NCI-H774 (cell line): ENCODE results near the gene SLC22A4.
A peak's percentile ranks its signal among the peaks of the same experiment; 100 is the strongest.

Experiments
- DNase-seq: peaks from one replicate; lab custom pipeline; 2025; lab: John Stamatoyannopoulos, UW

SLC22A4 gene

DNA sequence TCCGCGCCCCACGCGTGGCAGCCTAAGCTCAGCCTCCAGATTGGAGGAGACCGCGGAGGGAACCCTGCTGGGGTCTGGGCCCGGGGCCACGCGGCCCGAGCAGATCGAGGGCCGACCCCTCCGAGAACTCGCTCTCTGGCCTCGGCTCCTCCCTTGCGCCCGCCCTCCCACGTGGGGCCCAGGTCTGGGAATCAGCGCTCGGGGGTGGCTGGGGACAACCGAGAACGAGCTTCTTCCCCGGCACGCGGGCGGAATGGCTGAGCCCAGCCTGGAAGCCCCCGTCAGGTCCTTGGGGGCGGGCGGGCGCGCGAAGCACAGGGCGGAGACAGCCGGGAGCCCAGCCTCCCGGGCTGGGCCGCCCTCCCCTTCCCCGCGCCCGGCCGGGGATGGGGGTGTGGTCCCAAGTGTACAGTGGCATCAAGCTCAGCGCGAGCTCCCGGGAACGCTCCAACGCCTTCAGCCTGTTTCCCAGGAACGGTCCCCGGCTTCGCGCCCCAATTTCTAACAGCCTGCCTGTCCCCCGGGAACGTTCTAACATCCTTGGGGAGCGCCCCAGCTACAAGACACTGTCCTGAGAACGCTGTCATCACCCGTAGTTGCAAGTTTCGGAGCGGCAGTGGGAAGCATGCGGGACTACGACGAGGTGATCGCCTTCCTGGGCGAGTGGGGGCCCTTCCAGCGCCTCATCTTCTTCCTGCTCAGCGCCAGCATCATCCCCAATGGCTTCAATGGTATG is at the start of gene SLC22A4:
SLC22A4 (plus strand) TSS at position 403 of the 736 bp plus-strand sequence; CDS start at position 626, 223 bp downstream.
- DNase-seq = peak; percentile 82

- DNase-seq = no peak
These were observed 48.6 kb upstream of the SLC22A4 start for GRCh38 chr5:132245593-132245992.

- DNase-seq = no peak
These were observed 47.4 kb upstream of the SLC22A4 start for GRCh38 chr5:132246806-132247205.

DNA sequence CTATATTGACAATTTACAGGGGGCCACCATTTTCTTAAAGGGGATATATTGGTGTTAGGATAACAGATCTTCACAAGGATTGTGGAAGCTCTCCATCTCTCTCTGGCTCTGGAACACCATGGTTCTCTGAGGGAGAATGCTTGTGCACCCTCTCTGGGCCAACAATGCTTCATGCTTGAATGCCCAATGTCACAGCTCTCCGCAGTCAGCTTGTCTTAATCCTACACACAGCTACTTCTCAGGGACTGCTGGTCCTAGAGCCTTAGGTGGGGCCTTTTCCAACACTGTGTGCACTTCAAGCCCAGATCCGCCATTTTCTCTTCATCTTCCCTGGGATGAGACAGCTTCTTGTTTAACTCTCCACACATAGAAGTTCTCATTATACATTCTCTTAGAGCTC is 43.6 kb upstream of the SLC22A4 start:
- DNase-seq = no peak

DNA sequence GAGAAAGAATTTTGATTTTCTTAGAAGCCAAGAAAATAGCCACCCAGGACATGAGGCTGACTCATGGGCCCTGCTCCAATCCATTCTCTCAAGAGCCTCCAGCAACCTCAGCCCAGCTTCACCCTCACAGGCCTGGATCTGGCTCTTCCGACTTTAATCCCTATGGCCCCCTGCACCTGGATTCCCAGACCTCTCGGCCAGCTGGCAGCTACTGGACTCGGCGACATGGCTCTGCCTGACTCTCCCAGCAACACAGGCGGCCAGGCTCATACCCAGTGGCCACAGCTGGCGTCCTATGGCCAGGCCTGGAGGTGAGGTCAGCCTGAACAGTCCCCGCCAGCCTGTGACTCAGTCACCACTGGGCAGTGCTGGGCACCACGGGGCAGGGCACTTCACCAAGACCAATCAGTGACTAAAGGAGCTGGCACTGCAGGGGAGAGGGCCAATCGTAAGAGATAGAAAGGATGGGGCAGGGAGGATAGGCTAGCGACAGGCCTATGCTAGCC is 42.9 kb upstream of the SLC22A4 start:
- DNase-seq = no peak

GRCh38 chr5:132253008-132253441 is 41.2 kb upstream of the SLC22A4 start:
- peak; percentile 21 for DNase-seq

GRCh38 chr5:132253452-132254320 is 40.5 kb upstream of the SLC22A4 start:
- no peak for DNase-seq

- no peak for DNase-seq
These were observed 39.7 kb upstream of the SLC22A4 start for GRCh38 chr5:132254321-132254977.

GRCh38 chr5:132256086-132256782 is 38.0 kb upstream of the SLC22A4 start:
- DNase-seq = no peak

DNA sequence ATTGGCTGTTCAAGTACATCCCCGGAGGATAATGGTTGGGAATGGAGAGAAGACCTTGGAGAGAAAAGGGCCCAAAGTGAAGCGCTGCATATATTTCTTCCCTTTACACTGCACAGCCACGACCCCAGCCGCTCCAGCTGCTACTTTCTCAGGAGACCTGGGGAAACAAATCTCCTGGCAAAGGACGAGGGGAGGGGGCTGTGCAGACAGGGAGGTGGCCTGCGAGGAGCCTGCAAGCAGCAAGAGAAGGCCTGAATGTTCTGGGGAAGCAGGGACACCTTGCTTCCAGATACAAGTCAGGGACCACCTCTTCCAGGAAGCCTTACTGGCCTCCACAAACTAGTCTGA is 37.4 kb upstream of the SLC22A4 start:
- no peak for DNase-seq

- DNase-seq = no peak
These were observed 36.8 kb upstream of the SLC22A4 start, which contains the start of gene PDLIM4 for GRCh38 chr5:132257131-132258101. PDLIM4 (plus strand) TSS chr5:132257696; CDS start chr5:132257735, 39 bp downstream.

- no peak for DNase-seq
These were observed 35.8 kb upstream of the SLC22A4 start for GRCh38 chr5:132258102-132259068.

DNA sequence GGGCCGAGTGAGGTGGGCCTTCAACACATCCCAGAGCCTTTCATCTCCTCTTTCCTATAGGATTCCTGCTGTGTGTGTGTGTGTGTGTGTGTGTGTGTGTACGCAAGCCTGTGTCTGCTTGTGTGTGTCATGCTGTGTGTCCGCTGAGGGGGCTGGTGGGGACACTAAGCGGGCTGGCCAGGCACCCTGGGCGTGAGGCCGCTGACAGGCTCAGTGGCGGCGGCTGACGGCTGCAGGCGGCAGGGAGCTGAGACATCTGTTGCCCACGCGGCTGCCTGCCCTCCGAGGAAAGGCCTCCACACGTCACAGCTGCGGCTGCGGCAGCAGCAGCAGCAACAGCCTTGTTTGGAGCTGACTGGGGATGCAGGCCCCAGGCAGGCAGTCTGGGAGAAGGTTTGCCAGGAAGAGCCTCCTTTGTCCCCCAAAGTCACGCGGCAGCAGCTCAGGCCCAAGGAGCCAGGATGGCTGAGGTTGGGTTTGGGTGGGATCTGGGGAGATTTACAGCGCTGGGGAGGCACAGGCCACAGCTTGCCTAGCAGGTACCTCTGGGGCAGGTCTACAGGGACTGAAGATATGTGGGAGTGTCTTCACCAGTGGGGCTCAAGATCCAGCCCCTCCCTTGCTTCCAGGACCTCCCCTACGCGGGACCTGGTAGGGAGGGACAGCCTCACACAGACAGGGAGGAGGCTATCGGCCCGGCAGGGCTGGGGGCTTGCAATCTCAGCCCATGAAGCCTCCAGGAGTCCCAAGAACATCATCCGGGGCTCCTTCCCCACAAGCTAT is 34.9 kb upstream of the SLC22A4 start:
- DNase-seq = no peak

DNA sequence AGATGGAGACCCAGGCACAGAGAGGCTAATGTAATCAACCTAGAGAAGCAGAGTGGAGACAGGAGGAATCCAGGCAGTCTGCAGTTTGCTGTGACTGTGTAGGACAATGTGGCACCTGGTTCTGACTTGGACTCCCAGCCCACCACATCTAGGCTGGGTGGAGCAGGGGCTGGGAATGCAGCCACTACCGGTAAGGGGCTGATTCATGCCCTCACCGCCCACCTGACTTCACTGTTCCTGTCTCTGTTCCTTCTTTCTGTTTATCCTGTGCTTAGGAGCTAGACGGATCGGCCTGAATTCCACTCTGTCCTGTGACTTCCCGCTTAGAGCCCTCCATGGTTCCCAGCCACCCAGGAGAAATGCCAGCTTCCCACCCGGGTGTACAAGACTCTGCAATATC is 34.1 kb upstream of the SLC22A4 start:
- no peak for DNase-seq

- no peak for DNase-seq
These were observed 33.3 kb upstream of the SLC22A4 start for GRCh38 chr5:132260714-132261551.

DNA sequence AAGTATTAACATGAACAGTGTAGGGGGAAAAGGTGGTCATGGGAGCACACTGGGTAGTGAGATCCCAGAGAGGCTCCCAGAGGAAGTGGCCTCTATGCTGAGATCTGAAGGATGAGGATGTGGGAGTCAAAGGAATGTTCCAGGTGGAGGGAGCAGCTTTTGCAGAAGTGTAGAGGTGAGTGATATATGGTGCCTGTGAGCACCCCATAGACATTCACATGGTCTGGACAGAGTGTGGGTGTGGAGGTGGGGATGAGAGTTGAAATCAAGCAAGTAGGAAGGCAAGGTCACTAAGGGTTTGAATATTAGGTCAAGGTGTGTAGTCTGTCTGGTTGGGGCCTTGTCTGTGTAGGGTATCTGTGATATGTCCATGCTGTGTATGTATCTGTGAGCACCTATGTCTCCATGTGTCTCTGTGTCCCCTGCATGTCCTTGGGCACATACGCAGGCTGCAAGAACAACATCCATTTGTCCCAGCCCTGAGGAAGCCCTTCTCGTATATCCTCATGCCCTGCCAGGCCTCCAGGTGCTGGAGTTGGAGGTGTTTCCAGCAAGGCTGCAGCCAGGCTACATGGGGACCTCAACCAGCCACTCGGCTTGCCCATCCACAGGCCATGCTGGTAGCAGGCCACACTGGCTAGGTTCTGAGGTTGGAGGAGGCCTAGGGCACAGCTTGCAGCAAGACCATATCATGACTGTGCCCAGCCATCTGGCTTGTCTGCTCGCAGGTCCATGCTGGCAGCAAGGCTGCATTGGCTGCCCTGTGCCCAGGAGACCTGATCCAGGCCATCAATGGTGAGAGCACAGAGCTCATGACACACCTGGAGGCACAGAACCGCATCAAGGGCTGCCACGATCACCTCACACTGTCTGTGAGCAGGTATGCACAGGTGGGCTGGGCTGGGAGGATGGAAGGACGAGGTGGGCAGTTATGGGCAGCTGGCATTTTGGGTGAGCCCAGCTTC is 32.0 kb upstream of the SLC22A4 start:
- DNase-seq = no peak
